ENCODE measurements around the gene THSD7A.

GRCh38 chr7:11642276-11642675 is 189.7 kb downstream of the THSD7A start:
- TF ChIP-seq CTCF (IDR thresholded peaks at IDR 0.05; ENCODE audit: poor library complexity, severe bottlenecking) (no peak), EP300 (conservative IDR thresholded peaks at IDR 0.05; ENCODE audit: poor library complexity, severe bottlenecking) (no peak), RAD21 (conservative IDR thresholded peaks at IDR 0.05) (no peak), POLR2AphosphoS5 (IDR thresholded peaks at IDR 0.05) (no peak)
